HG02938 (cell line): ENCODE data around the gene TMEM106A.
"Not testable (repeated sequence)": the region's sequence is repeated elsewhere in the genome, so short reads cannot be mapped to it uniquely, and the experiment has no call there.

ENCODE experiments used
- ATAC-seq: cut with Tn5 transposase; IDR thresholded peaks from one replicate; pipeline ENCODE4 v1.9.1; 2021; ENCODE audit warnings: mild to moderate bottlenecking, moderate library complexity; ENCODE audit not compliant: unreplicated experiment

TMEM106A gene

GRCh38 chr17:43213545-43213944, 1.9 kb downstream of the TMEM106A start:
- ATAC-seq, result no peak

GRCh38 chr17:43215341-43215740, 3.7 kb downstream of the TMEM106A start:
- no peak for ATAC-seq

- ATAC-seq, result no peak
Measured at GRCh38 chr17:43216369-43216761, 4.7 kb downstream of the TMEM106A start.

- no peak for ATAC-seq
Measured at GRCh38 chr17:43216762-43217613, 5.3 kb downstream of the TMEM106A start.

- ATAC-seq, result no peak
Measured at GRCh38 chr17:43217614-43218087, 6.0 kb downstream of the TMEM106A start.

- ATAC-seq, result no peak
Measured at GRCh38 chr17:43219001-43219400, 7.3 kb downstream of the TMEM106A start.

GRCh38 chr17:43219746-43220380, 8.2 kb downstream of the TMEM106A start:
- no peak for ATAC-seq

- ATAC-seq, result no peak
Measured at GRCh38 chr17:43220511-43221125, 8.9 kb downstream of the TMEM106A start.

- ATAC-seq, result no peak
Measured at GRCh38 chr17:43224146-43224705, 12.6 kb downstream of the TMEM106A start.

- ATAC-seq, result no peak
Measured at GRCh38 chr17:43226393-43226792, 14.7 kb downstream of the TMEM106A start.

- not testable (repeated sequence) for ATAC-seq
Measured at GRCh38 chr17:43228020-43228782, 16.5 kb downstream of the TMEM106A start, which contains the start of gene CCDC200. Gene CCDC200 (minus strand): TSS chr17:43228623. CDS start chr17:43228554, 69 bp downstream.

- not testable (repeated sequence) for ATAC-seq
Measured at GRCh38 chr17:43231205-43232020, 19.7 kb downstream of the TMEM106A start.

GRCh38 chr17:43232021-43232699, 20.5 kb downstream of the TMEM106A start:
- ATAC-seq, result not testable (repeated sequence)

- ATAC-seq, result not testable (repeated sequence)
Measured at GRCh38 chr17:43233263-43233662, 21.6 kb downstream of the TMEM106A start.

- not testable (repeated sequence) for ATAC-seq
Measured at GRCh38 chr17:43233877-43234276, 22.2 kb downstream of the TMEM106A start, which contains the start of gene RNU2-1. Gene RNU2-1 (minus strand): TSS chr17:43233977.

- not testable (repeated sequence) for ATAC-seq
Measured at GRCh38 chr17:43239597-43239996, 27.9 kb downstream of the TMEM106A start.

GRCh38 chr17:43240596-43241352, 29.1 kb downstream of the TMEM106A start:
- ATAC-seq, result not testable (repeated sequence)

GRCh38 chr17:43246456-43246855, 34.8 kb downstream of the TMEM106A start:
- ATAC-seq, result not testable (repeated sequence)
